ENCODE measurements around the gene CRX. TPM values are rescaled to one million over a fixed set of nuclear protein-coding genes. Genes with fewer than 3 reads are reported as not detected.

The CRX gene
- total RNA-seq, 1 donor from 2014 or later: 0.19 TPM

- no peak for TF ChIP-seq CTCF (IDR thresholded peaks at IDR 0.05)
- no peak for TF ChIP-seq EZH2phosphoT487 (IDR thresholded peaks at IDR 0.05)
- no peak for TF ChIP-seq EZH2 (IDR thresholded peaks at IDR 0.05)
- Histone ChIP-seq H2AFZ (replicated peaks) (peak overlapping the region; percentile 50), H3F3A (ENCODE audit: low read depth) (peaks cover 35% of the 10 kb centered on the region), H3K4me1 (peaks cover 18% of the 10 kb centered on the region), H3K9me3 (ENCODE audit: low read depth) (no peaks in the 10 kb centered on the region), H3K27ac (no peak overlapping the region), H3K79me2 (ENCODE audit: low read depth) (no peaks in the 10 kb centered on the region), H3K27me3 (no peaks in the 10 kb centered on the region), H3K9ac (no peak overlapping the region), H4K20me1 (ENCODE audit: low read depth) (no peaks in the 10 kb centered on the region), H3K4me3 (no peak overlapping the region), H3K36me3 (no peaks in the 10 kb centered on the region), H3K4me2 (no peak overlapping the region)
- no peak overlapping the region for H3K27ac Mint-ChIP-seq
- no peak for DNase-seq (ENCODE audit: low spot score)
- peaks cover 14% of the 10 kb centered on the region for H3K4me1 Mint-ChIP-seq
- peaks cover 2% of the 10 kb centered on the region for H3K27me3 Mint-ChIP-seq (ENCODE audit: insufficient read depth, low read depth)
- H3K36me3 Mint-ChIP-seq: no peaks in the 10 kb centered on the region
- H3K4me3 Mint-ChIP-seq: peak overlapping the region; percentile 14
- no peaks in the 10 kb centered on the region for H3K9me3 Mint-ChIP-seq
Measured at GRCh38 chr19:47842941-47843340, 21.2 kb downstream of the CRX start.

GRCh38 chr19:47848425-47848822, 26.7 kb downstream of the CRX start:
- Histone ChIP-seq H3K79me2 (ENCODE audit: low read depth) (no peaks in the 10 kb centered on the region), H3F3A (ENCODE audit: low read depth) (peaks cover 40% of the 10 kb centered on the region), H3K9ac (no peak overlapping the region), H3K4me3 (peak overlapping the region; percentile 34), H2AFZ (replicated peaks) (no peak overlapping the region), H3K27me3 (no peaks in the 10 kb centered on the region), H3K4me1 (peaks cover 19% of the 10 kb centered on the region), H3K36me3 (no peaks in the 10 kb centered on the region), H3K4me2 (peak overlapping the region; percentile 66), H4K20me1 (ENCODE audit: low read depth) (no peaks in the 10 kb centered on the region), H3K27ac (peak overlapping the region; percentile 91), H3K9me3 (ENCODE audit: low read depth) (no peaks in the 10 kb centered on the region)
- no peaks in the 10 kb centered on the region for H3K36me3 Mint-ChIP-seq
- peak overlapping the region; percentile 76 for H3K4me3 Mint-ChIP-seq
- no peaks in the 10 kb centered on the region for H3K9me3 Mint-ChIP-seq
- H3K27me3 Mint-ChIP-seq (ENCODE audit: insufficient read depth, low read depth): peaks cover 26% of the 10 kb centered on the region
- peak overlapping the region; percentile 33 for H3K27ac Mint-ChIP-seq
- peaks cover 27% of the 10 kb centered on the region for H3K4me1 Mint-ChIP-seq
- TF ChIP-seq EZH2phosphoT487 (IDR thresholded peaks at IDR 0.05) (no peak), EZH2 (IDR thresholded peaks at IDR 0.05) (no peak), CTCF (IDR thresholded peaks at IDR 0.05) (no peak)
- no peak for DNase-seq (ENCODE audit: low spot score)

GRCh38 chr19:47848823-47849473, 27.2 kb downstream of the CRX start:
- no peaks in the 10 kb centered on the region for H3K79me2 ChIP-seq (ENCODE audit: low read depth)
- peaks cover 26% of the 10 kb centered on the region for H3K4me1 Mint-ChIP-seq
- peak; percentile 79 for TF ChIP-seq CTCF (IDR thresholded peaks at IDR 0.05)
- peak; percentile 42 for TF ChIP-seq EZH2phosphoT487 (IDR thresholded peaks at IDR 0.05)
- no peak for TF ChIP-seq EZH2 (IDR thresholded peaks at IDR 0.05)
- H3F3A ChIP-seq (ENCODE audit: low read depth): peaks cover 37% of the 10 kb centered on the region
- no peaks in the 10 kb centered on the region for H3K9me3 Mint-ChIP-seq
- H3K4me3 Mint-ChIP-seq: peak overlapping the region; percentile 76
- no peaks in the 10 kb centered on the region for H4K20me1 ChIP-seq (ENCODE audit: low read depth)
- H3K27me3 ChIP-seq: no peaks in the 10 kb centered on the region
- H3K4me1 ChIP-seq: peaks cover 19% of the 10 kb centered on the region
- no peaks in the 10 kb centered on the region for H3K36me3 ChIP-seq
- peak overlapping the region; percentile 66 for H3K4me2 ChIP-seq
- peak overlapping the region; percentile 58 for H2AFZ ChIP-seq (replicated peaks)
- H3K27ac ChIP-seq: peak overlapping the region; percentile 91
- DNase-seq (ENCODE audit: low spot score): peak; percentile 96
- H3K27ac Mint-ChIP-seq: peak overlapping the region; percentile 76
- H3K9me3 ChIP-seq (ENCODE audit: low read depth): no peaks in the 10 kb centered on the region
- H3K9ac ChIP-seq: no peak overlapping the region
- peak overlapping the region; percentile 34 for H3K4me3 ChIP-seq
- H3K27me3 Mint-ChIP-seq (ENCODE audit: insufficient read depth, low read depth): peaks cover 26% of the 10 kb centered on the region
- no peaks in the 10 kb centered on the region for H3K36me3 Mint-ChIP-seq

Data from neural progenitor cell (in vitro differentiated cells).